ENCODE measurements around the gene LAMC3.

The LAMC3 gene

GRCh38 chr9:130986356-130986965, 22.5 kb upstream of the LAMC3 start:
- ChIA-PET POLR2A (no interaction called here), CTCF (interaction anchor here (0.7 to 1.4 kb wide), 2 partner anchors 12 to 419 kb away, joined by 3 read pairs; no protein-coding TSS in a partner anchor)
- no peak for TF ChIP-seq ZNF384 (IDR thresholded peaks at IDR 0.05)
- no peak for TF ChIP-seq LEF1 (IDR thresholded peaks at IDR 0.05; ENCODE audit: borderline replicate concordance)
- TF ChIP-seq FOXA1 (IDR thresholded peaks at IDR 0.05), result no peak
- TF ChIP-seq FOXM1 (IDR thresholded peaks at IDR 0.05; ENCODE audit: borderline replicate concordance), result no peak
- TF ChIP-seq CTBP1 (IDR thresholded peaks at IDR 0.05; ENCODE audit: borderline replicate concordance), result no peak
- DNase-seq (ENCODE audit: extremely low spot score), result no peak

GRCh38 chr9:130987054-130987453, 21.9 kb upstream of the LAMC3 start:
- CTCF ChIA-PET, result interaction anchor here (0.7 kb wide), 1 partner anchor 418 kb away, joined by 3 read pairs; no protein-coding TSS in a partner anchor
- TF ChIP-seq LEF1 (IDR thresholded peaks at IDR 0.05; ENCODE audit: borderline replicate concordance), result no peak
- TF ChIP-seq PKNOX1 (IDR thresholded peaks at IDR 0.05), result no peak
- no peak for TF ChIP-seq ELF4 (IDR thresholded peaks at IDR 0.05)
- TF ChIP-seq NFRKB (IDR thresholded peaks at IDR 0.05), result no peak
- no peak for TF ChIP-seq FOXA1 (IDR thresholded peaks at IDR 0.05)
- TF ChIP-seq TARDBP (IDR thresholded peaks at IDR 0.05), result no peak
- POLR2A ChIA-PET, result interaction anchor here (1.0 kb wide), 1 partner anchor 10 kb away, joined by 3 read pairs; no protein-coding TSS in a partner anchor
- no peak for DNase-seq (ENCODE audit: extremely low spot score)

GRCh38 chr9:130987738-130988399, 21.1 kb upstream of the LAMC3 start:
- ChIA-PET POLR2A (interaction anchor here (1.0 kb wide), 1 partner anchor 9 kb away, joined by 3 read pairs; no protein-coding TSS in a partner anchor), CTCF (interaction anchor here (0.6 kb wide), 1 partner anchor 288 kb away, joined by 3 read pairs; no protein-coding TSS in a partner anchor)
- TF ChIP-seq ELF4 (IDR thresholded peaks at IDR 0.05), result no peak
- TF ChIP-seq FOXK2 (IDR thresholded peaks at IDR 0.05), result no peak
- no peak for TF ChIP-seq FOXA1 (IDR thresholded peaks at IDR 0.05)
- TF ChIP-seq PKNOX1 (IDR thresholded peaks at IDR 0.05), result no peak
- TF ChIP-seq NFRKB (IDR thresholded peaks at IDR 0.05), result no peak
- no peak for TF ChIP-seq FOXM1 (IDR thresholded peaks at IDR 0.05; ENCODE audit: borderline replicate concordance)
- no peak for TF ChIP-seq SP1 (IDR thresholded peaks at IDR 0.05)
- TF ChIP-seq SUZ12 (IDR thresholded peaks at IDR 0.05), result no peak
- TF ChIP-seq ARNT (IDR thresholded peaks at IDR 0.05), result no peak
- no peak for TF ChIP-seq LEF1 (IDR thresholded peaks at IDR 0.05; ENCODE audit: borderline replicate concordance)
- no peak for TF ChIP-seq ZNF384 (IDR thresholded peaks at IDR 0.05)
- TF ChIP-seq BHLHE40 (IDR thresholded peaks at IDR 0.05; ENCODE audit: borderline replicate concordance), result no peak
- no peak for TF ChIP-seq HDGF (IDR thresholded peaks at IDR 0.05; ENCODE audit: borderline replicate concordance)
- TF ChIP-seq L3MBTL2 (conservative IDR thresholded peaks at IDR 0.05), result no peak
- no peak for TF ChIP-seq TARDBP (IDR thresholded peaks at IDR 0.05)
- DNase-seq (ENCODE audit: extremely low spot score), result no peak

GRCh38 chr9:130988400-130988747, 20.6 kb upstream of the LAMC3 start:
- CTCF ChIA-PET, result interaction anchor here (0.6 kb wide), 1 partner anchor 288 kb away, joined by 3 read pairs; no protein-coding TSS in a partner anchor
- POLR2A ChIA-PET, result no interaction called here
- DNase-seq (ENCODE audit: extremely low spot score), result no peak
- no peak for TF ChIP-seq ARNT (IDR thresholded peaks at IDR 0.05)
- TF ChIP-seq TARDBP (IDR thresholded peaks at IDR 0.05), result no peak
- TF ChIP-seq HDGF (IDR thresholded peaks at IDR 0.05; ENCODE audit: borderline replicate concordance), result no peak
- TF ChIP-seq FOXA1 (IDR thresholded peaks at IDR 0.05), result no peak
- no peak for TF ChIP-seq FOXM1 (IDR thresholded peaks at IDR 0.05; ENCODE audit: borderline replicate concordance)

- ChIA-PET CTCF (interaction anchor here (0.6 kb wide), 1 partner anchor 289 kb away, joined by 3 read pairs; no protein-coding TSS in a partner anchor), POLR2A (no interaction called here)
- TF ChIP-seq BHLHE40 (IDR thresholded peaks at IDR 0.05; ENCODE audit: borderline replicate concordance) (no peak), ELF4 (IDR thresholded peaks at IDR 0.05) (no peak), SUZ12 (IDR thresholded peaks at IDR 0.05) (no peak), FOXK2 (IDR thresholded peaks at IDR 0.05) (no peak), TARDBP (IDR thresholded peaks at IDR 0.05) (no peak), FOXM1 (IDR thresholded peaks at IDR 0.05; ENCODE audit: borderline replicate concordance) (no peak), L3MBTL2 (conservative IDR thresholded peaks at IDR 0.05) (no peak), ZNF384 (IDR thresholded peaks at IDR 0.05) (no peak), ARNT (IDR thresholded peaks at IDR 0.05) (no peak), NFRKB (IDR thresholded peaks at IDR 0.05) (no peak), PKNOX1 (IDR thresholded peaks at IDR 0.05) (no peak), SP1 (IDR thresholded peaks at IDR 0.05) (no peak), FOXA1 (IDR thresholded peaks at IDR 0.05) (no peak), CTBP1 (IDR thresholded peaks at IDR 0.05; ENCODE audit: borderline replicate concordance) (no peak), LEF1 (IDR thresholded peaks at IDR 0.05; ENCODE audit: borderline replicate concordance) (no peak), HDGF (IDR thresholded peaks at IDR 0.05; ENCODE audit: borderline replicate concordance) (no peak)
- no peak for DNase-seq (ENCODE audit: extremely low spot score)
These were observed 20.1 kb upstream of the LAMC3 start for GRCh38 chr9:130988905-130989304.

- ChIA-PET POLR2A (no interaction called here), CTCF (no interaction called here)
- no peak for DNase-seq (ENCODE audit: extremely low spot score)
- no peak for TF ChIP-seq CTBP1 (IDR thresholded peaks at IDR 0.05; ENCODE audit: borderline replicate concordance)
- no peak for TF ChIP-seq L3MBTL2 (conservative IDR thresholded peaks at IDR 0.05)
- no peak for TF ChIP-seq HDGF (IDR thresholded peaks at IDR 0.05; ENCODE audit: borderline replicate concordance)
- TF ChIP-seq TARDBP (IDR thresholded peaks at IDR 0.05), result no peak
- no peak for TF ChIP-seq PKNOX1 (IDR thresholded peaks at IDR 0.05)
- no peak for TF ChIP-seq BHLHE40 (IDR thresholded peaks at IDR 0.05; ENCODE audit: borderline replicate concordance)
- no peak for TF ChIP-seq ARNT (IDR thresholded peaks at IDR 0.05)
- no peak for TF ChIP-seq NFRKB (IDR thresholded peaks at IDR 0.05)
- TF ChIP-seq SP1 (IDR thresholded peaks at IDR 0.05), result no peak
- no peak for TF ChIP-seq SUZ12 (IDR thresholded peaks at IDR 0.05)
- no peak for TF ChIP-seq FOXA1 (IDR thresholded peaks at IDR 0.05)
- no peak for TF ChIP-seq FOXK2 (IDR thresholded peaks at IDR 0.05)
- no peak for TF ChIP-seq LEF1 (IDR thresholded peaks at IDR 0.05; ENCODE audit: borderline replicate concordance)
- TF ChIP-seq FOXM1 (IDR thresholded peaks at IDR 0.05; ENCODE audit: borderline replicate concordance), result no peak
- no peak for TF ChIP-seq ELF4 (IDR thresholded peaks at IDR 0.05)
- TF ChIP-seq ZNF384 (IDR thresholded peaks at IDR 0.05), result no peak
These were observed 19.6 kb upstream of the LAMC3 start for GRCh38 chr9:130989391-130989790.

All from HEK293T (cell line).